K562 (cell line): ENCODE data around the gene TRAF7. TPM values are rescaled to one million over a fixed set of nuclear protein-coding genes. Genes with fewer than 3 reads are reported as not detected.

Experiments
- ATAC-seq: fragments of 200-7000 bp; cut with Tn5 transposase; 3 replicates; pipeline ENCODE4 v1.9.1; 2020; ENCODE audit warnings: moderate library complexity
- BruUV-seq: library from RNA; stranded (reverse); fragments of 400-500 nt; replicated peaks from 2 replicates; lab custom pipeline; 2021; lab: Mats Ljungman, UMichigan
- CTCF ChIA-PET: fragments of 300-600 bp; formaldehyde crosslinking; extraction: SDS; loops from one replicate; lab custom pipeline; 2021; ENCODE audit warnings: low intra/inter-chr PET ratio; lab: Yijun Ruan, JAX
- POLR2A ChIA-PET: fragments of 300-600, 350-650 bp; sonication (Branson Sonifier 250); formaldehyde crosslinking; extraction: SDS; loops from one replicate; lab custom pipeline; 2021; ENCODE audit warnings: antibody characterized with exemption, inconsistent platforms; lab: Yijun Ruan, JAX
- DNase-seq, 4 experiments: peaks; one replicate each; pipeline versions ENCODE4 v3.0.0 to v3.0.0-alpha.2; 2011 to 2018; ENCODE audit warnings: low spot score in 3 of 4, mixed read lengths in 3 of 4; ENCODE audit errors: extremely low read depth in 1 of 4
- FAIRE-seq: peaks from 2 replicates; lab custom pipeline; 2011; peaks lifted over from hg19 to GRCh38; lab: Jason Lieb, UNC
- H2AFZ ChIP-seq: 2 replicates; pipeline ENCODE4 v1.6.0; 2011; ENCODE audit warnings: low read depth, low read length, control low read depth, inconsistent platforms
- H3K27ac ChIP-seq: fragments of 200-600 bp; 3 replicates; pipeline ENCODE4 v1.8.0; 2011; ENCODE audit warnings: low read depth, mild to moderate bottlenecking, control low read depth, inconsistent platforms, low read length, moderate library complexity, mixed read lengths; ENCODE audit errors: extremely low read depth
- H3K27me3 ChIP-seq, 2 experiments: fragments of 300-600 bp in 1 of 2; 2 replicates in 1 of 2; 3 replicates in 1 of 2; pipeline versions ENCODE4 v1.6.0 to v1.8.0; 2011; ENCODE audit warnings: inconsistent platforms in 2 of 2, low read length in 2 of 2, mild to moderate bottlenecking in 1 of 2, mixed read lengths in 1 of 2, moderate library complexity in 1 of 2; ENCODE audit not compliant: control insufficient read depth in 2 of 2, insufficient read depth in 2 of 2
- H3K36me3 ChIP-seq: fragments of 300-600 bp; 3 replicates; pipeline ENCODE4 v1.8.0; 2011; ENCODE audit warnings: mild to moderate bottlenecking, low read length, inconsistent platforms; ENCODE audit not compliant: control insufficient read depth, insufficient read depth
- H3K4me1 ChIP-seq, 2 experiments: fragments of 200-600 bp in 1 of 2; replicated peaks in 1 of 2; 2 replicates in 1 of 2; 3 replicates in 1 of 2; pipeline versions ENCODE4 v1.5.1 to v1.8.0; 2011; ENCODE audit warnings: inconsistent platforms in 2 of 2, low read length in 2 of 2, mild to moderate bottlenecking in 1 of 2, mixed read lengths in 1 of 2, moderate library complexity in 1 of 2; ENCODE audit not compliant: control insufficient read depth in 2 of 2, insufficient read depth in 2 of 2
- H3K4me2 ChIP-seq: 2 replicates; pipeline ENCODE4 v1.6.1; 2011; ENCODE audit warnings: low read length, control low read depth, inconsistent platforms, mixed read lengths; ENCODE audit not compliant: insufficient read depth
- H3K4me3 ChIP-seq: fragments of 200-600 bp; sonication (generic), shearing (Covaris generic); 2 replicates; pipeline ENCODE4 v1.5.1; 2016; ENCODE audit warnings: control low read depth, inconsistent platforms
- H3K79me2 ChIP-seq: fragments of 200-600 bp; 3 replicates; pipeline ENCODE4 v1.8.0; 2011; ENCODE audit warnings: low read length, inconsistent platforms; ENCODE audit not compliant: control insufficient read depth, insufficient read depth
- H3K9ac ChIP-seq, 2 experiments: 2 replicates each; pipeline versions ENCODE4 v1.6.0 to v1.6.1; 2011; ENCODE audit warnings: low read depth in 2 of 2, low read length in 2 of 2, control low read depth in 1 of 2, inconsistent platforms in 1 of 2, mild to moderate bottlenecking in 1 of 2, mixed read lengths in 1 of 2; ENCODE audit not compliant: insufficient read depth in 1 of 2
- H3K9me1 ChIP-seq: one replicate; pipeline ENCODE4 v1.6.0; 2011; ENCODE audit warnings: inconsistent platforms, mild to moderate bottlenecking, low read length, moderate library complexity; ENCODE audit not compliant: control insufficient read depth, insufficient read depth
- H3K9me3 ChIP-seq: replicated peaks from 2 replicates; pipeline ENCODE4 v1.5.1; 2011; ENCODE audit warnings: low read depth, low read length, inconsistent platforms; ENCODE audit not compliant: control insufficient read depth, insufficient read depth
- H4K20me1 ChIP-seq: replicated peaks from 2 replicates; pipeline ENCODE4 v1.6.1; 2011; ENCODE audit warnings: low read length, inconsistent platforms, mixed read lengths; ENCODE audit not compliant: control insufficient read depth, insufficient read depth
- EGR1 ChIP-seq: fragments of 450-650 bp; conservative IDR thresholded peaks from 2 replicates; pipeline ENCODE4 v1.6.1; 2017; ENCODE audit warnings: mild to moderate bottlenecking
- HMGN3 ChIP-seq: IDR thresholded peaks from 2 replicates; pipeline ENCODE4 v1.6.1; 2011; ENCODE audit warnings: borderline replicate concordance, low read depth, mild to moderate bottlenecking, mixed read lengths, low read length; ENCODE audit not compliant: insufficient read length; ENCODE audit errors: extremely low read depth
- HNRNPL ChIP-seq: fragments of 200-400 bp; formaldehyde crosslinking; IDR thresholded peaks from 2 replicates; pipeline ENCODE4 v1.6.1; 2017; ENCODE audit warnings: low read depth, mild to moderate bottlenecking, low read length
- NFIC ChIP-seq: fragments of 450-650 bp; IDR thresholded peaks from 2 replicates; pipeline ENCODE4 v1.6.1; 2017; ENCODE audit warnings: mild to moderate bottlenecking, inconsistent platforms
- NFYB ChIP-seq: IDR thresholded peaks from 2 replicates; pipeline ENCODE4 v1.6.1; 2011; ENCODE audit warnings: mild to moderate bottlenecking, moderate library complexity; ENCODE audit not compliant: insufficient read length; ENCODE audit errors: extremely low read depth
- PHB2 ChIP-seq: fragments of 450-650 bp; IDR thresholded peaks from 2 replicates; pipeline ENCODE4 v1.6.1; 2017; ENCODE audit warnings: low read depth
- TFAP4 ChIP-seq: sonication (generic); formaldehyde crosslinking; IDR thresholded peaks from 2 replicates; pipeline ENCODE4 v1.8.0; 2022; ENCODE audit warnings: missing genetic modification reagents, mild to moderate bottlenecking, moderate library complexity, borderline replicate concordance
- ZBTB7A ChIP-seq: IDR thresholded peaks from 2 replicates; pipeline ENCODE4 v1.6.1; 2011; ENCODE audit warnings: low read depth, mild to moderate bottlenecking, low read length, moderate library complexity, borderline replicate concordance; ENCODE audit not compliant: control insufficient read depth
- ZC3H11A ChIP-seq: IDR thresholded peaks from 2 replicates; pipeline ENCODE4 v1.6.1; 2012; ENCODE audit warnings: low read depth, low read length, improper control_type of control experiment
- ZKSCAN3 ChIP-seq: fragments of 250-450 bp; sonication (Bioruptor Pico); IDR thresholded peaks from 2 replicates; pipeline ENCODE4 v1.4.0; 2020
- ZNF76 ChIP-seq: fragments of 250-450 bp; sonication (Bioruptor Pico); IDR thresholded peaks from 2 replicates; pipeline ENCODE4 v1.4.0; 2020; ENCODE audit warnings: mild to moderate bottlenecking, moderate library complexity, borderline replicate concordance
- whole genome bisulfite sequencing: fragments of 100-300 bp; shearing (Covaris generic); methylation state at CpG from one replicate; pipeline ENCODE4 v1.1.6; 2016; ENCODE audit warnings: low coverage, mixed read lengths; ENCODE audit not compliant: insufficient coverage; ENCODE audit errors: missing lambda C conversion rate; 5-methylcytosine and 5-hydroxymethylcytosine counted together
- in situ Hi-C: fragments of 300-500 bp; cut with MboI; formaldehyde crosslinking; loops from 4 replicates; pipeline ENCODE4 v1.15.0; 2018; ENCODE audit warnings: inconsistent platforms, mixed read lengths
- intact Hi-C: fragments of 100-400 bp; cut with micrococcal nuclease; formaldehyde crosslinking; loops from 2 replicates; pipeline ENCODE4 v1.14.2; 2022
- polyA plus RNA-seq, 8 experiments: library from polyadenylated mRNA; depleted of rRNA in 4 of 8; stranded (reverse) in 5 of 8; unstranded in 3 of 8; fragments of >200 nt; fragmentation: Nextera tagmentation in 2 of 8; fragmentation: Illumina TruSeq in 1 of 8; extraction: Ambion mirVana in 2 of 8; extraction: Trizol in 1 of 8; gene quantifications; 2 replicates each; pipeline versions ENCODE4 v1.2.1 to v1.2.3, GENCODE V29; 2011 to 2014; ENCODE audit warnings: inconsistent platforms in 1 of 8, missing spikeins in 1 of 8
- total RNA-seq, 7 experiments: library from RNA; depleted of rRNA in 6 of 7; stranded (reverse); fragments of >200 nt in 6 of 7; fragmentation: Illumina TruSeq in 2 of 7; extraction: Trizol in 2 of 7; gene quantifications; 2 replicates each; pipeline versions ENCODE4 v1.2.1 to v1.2.3, GENCODE V29; 2011 to 2021; ENCODE audit warnings: low replicate concordance in 1 of 7
- TF ChIP-seq, protein P1 (sequence below): fragments of 200-800 bp; sonication (Bioruptor generic); IDR thresholded peaks from 2 replicates; pipeline ENCODE4 v1.6.1; 2017; ENCODE audit warnings: missing genetic modification characterization, missing compliant biosample characterization
- TF ChIP-seq, protein P2 (sequence below): sonication (generic); formaldehyde crosslinking; IDR thresholded peaks from 2 replicates; pipeline ENCODE4 v1.8.1; 2023; ENCODE audit warnings: mild to moderate bottlenecking, missing genetic modification reagents

TRAF7 gene
- total and polyA plus RNA-seq, 9 of the 15 experiments (the other 6 are each of a cell fraction or from before 2014, with no cell fraction given), result 1.1 to 113 (median 41.6) TPM

- H3K27me3 ChIP-seq, result no peaks in the 10 kb centered on the region
- BruUV-seq, result no TSS peak
- H3K9me3 ChIP-seq, result no peaks in the 10 kb centered on the region
- H3K36me3 ChIP-seq, result peaks cover 21% of the 10 kb centered on the region; the same call in 2 of the 3 replicates
- in situ Hi-C loops, result loop anchor here (10.0 kb wide), 1 partner anchor 63 kb away; no protein-coding TSS in a partner anchor
- H4K20me1 ChIP-seq, result peaks cover 35% of the 10 kb centered on the region
- peaks cover 36 to 74% of the 10 kb centered on the region in 2 experiments for H3K4me1 ChIP-seq
- no peak for FAIRE-seq
- peak within 1 kb of the TSS; percentile 82; the same call in 1 of the 3 replicates for H3K27ac ChIP-seq
- H3K9ac ChIP-seq, result peak within 1 kb of the TSS; percentile 34 to 91
- TF ChIP-seq, protein P1, sequence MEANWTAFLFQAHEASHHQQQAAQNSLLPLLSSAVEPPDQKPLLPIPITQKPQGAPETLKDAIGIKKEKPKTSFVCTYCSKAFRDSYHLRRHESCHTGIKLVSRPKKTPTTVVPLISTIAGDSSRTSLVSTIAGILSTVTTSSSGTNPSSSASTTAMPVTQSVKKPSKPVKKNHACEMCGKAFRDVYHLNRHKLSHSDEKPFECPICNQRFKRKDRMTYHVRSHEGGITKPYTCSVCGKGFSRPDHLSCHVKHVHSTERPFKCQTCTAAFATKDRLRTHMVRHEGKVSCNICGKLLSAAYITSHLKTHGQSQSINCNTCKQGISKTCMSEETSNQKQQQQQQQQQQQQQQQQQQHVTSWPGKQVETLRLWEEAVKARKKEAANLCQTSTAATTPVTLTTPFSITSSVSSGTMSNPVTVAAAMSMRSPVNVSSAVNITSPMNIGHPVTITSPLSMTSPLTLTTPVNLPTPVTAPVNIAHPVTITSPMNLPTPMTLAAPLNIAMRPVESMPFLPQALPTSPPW (CRISPR knock-in tag), result peak; percentile 84
- TF ChIP-seq NFIC (peak; percentile 9; the same call in 1 of the 2 replicates), ZNF76 (CRISPR knock-in tag) (no peak), HNRNPL (peak; percentile 64; the same call in 1 of the 2 replicates), NFYB (peak; percentile 7), ZBTB7A (peak; percentile 78; the same call in 1 of the 2 replicates), HMGN3 (peak; percentile 28), EGR1 (peak; percentile 72), TFAP4 (peak; percentile 39), ZC3H11A (no peak), PHB2 (no peak), ZKSCAN3 (CRISPR knock-in tag) (no peak)
- TF ChIP-seq, protein P2, sequence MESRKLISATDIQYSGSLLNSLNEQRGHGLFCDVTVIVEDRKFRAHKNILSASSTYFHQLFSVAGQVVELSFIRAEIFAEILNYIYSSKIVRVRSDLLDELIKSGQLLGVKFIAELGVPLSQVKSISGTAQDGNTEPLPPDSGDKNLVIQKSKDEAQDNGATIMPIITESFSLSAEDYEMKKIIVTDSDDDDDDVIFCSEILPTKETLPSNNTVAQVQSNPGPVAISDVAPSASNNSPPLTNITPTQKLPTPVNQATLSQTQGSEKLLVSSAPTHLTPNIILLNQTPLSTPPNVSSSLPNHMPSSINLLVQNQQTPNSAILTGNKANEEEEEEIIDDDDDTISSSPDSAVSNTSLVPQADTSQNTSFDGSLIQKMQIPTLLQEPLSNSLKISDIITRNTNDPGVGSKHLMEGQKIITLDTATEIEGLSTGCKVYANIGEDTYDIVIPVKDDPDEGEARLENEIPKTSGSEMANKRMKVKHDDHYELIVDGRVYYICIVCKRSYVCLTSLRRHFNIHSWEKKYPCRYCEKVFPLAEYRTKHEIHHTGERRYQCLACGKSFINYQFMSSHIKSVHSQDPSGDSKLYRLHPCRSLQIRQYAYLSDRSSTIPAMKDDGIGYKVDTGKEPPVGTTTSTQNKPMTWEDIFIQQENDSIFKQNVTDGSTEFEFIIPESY (CRISPR knock-in tag), result peak; percentile 91
- WGBS, result 51% methylated on average over 16 of the region's 55 CpGs
- H3K4me2 ChIP-seq, result peak within 1 kb of the TSS; percentile 72
- POLR2A ChIA-PET, result interaction anchor here (0.6 to 1.1 kb wide), 4 partner anchors 94 to 187 kb away, joined by 3 to 4 read pairs (median 3); partner anchors contain the start of gene RPS2
- ATAC-seq, result peak; percentile 61
- CTCF ChIA-PET, result no interaction called here
- intact Hi-C loops, result no loop called here
- DNase-seq, result peak; percentile 81 to 86 (median 84)
- H3K4me3 ChIP-seq, result peak within 1 kb of the TSS; percentile 48
- peaks cover 21% of the 10 kb centered on the region for H3K9me1 ChIP-seq
- H2AFZ ChIP-seq, result peak within 1 kb of the TSS; percentile 71
- H3K79me2 ChIP-seq, result peaks cover 23% of the 10 kb centered on the region
Observed at GRCh38 chr16:2147981-2148671, 7.5 kb upstream of the TRAF7 start, which contains the start of gene RAB26. RAB26 (plus strand) TSS chr16:2148625; CDS start chr16:2148784, 159 bp downstream.
